ENCODE data around the gene RNF144B.

The RNF144B gene

DNA sequence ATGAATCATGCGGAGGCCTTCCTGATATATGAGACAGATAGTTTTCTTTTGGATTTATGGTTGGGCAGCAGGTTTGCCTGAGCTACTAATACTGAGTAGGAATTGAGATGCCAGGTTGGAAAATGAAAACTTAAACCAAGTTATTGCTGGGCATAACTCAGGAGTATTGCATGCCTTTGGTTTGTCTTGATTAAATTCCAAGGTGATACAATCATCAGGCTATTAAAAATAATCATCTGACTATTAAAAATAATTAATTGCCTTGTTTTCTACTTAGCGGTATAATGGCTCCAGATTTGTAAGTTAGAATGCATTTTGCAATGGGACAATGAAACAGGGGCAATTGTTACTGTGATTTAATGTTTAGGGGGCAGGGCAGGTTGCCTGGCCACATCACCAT is 15.5 kb upstream of the RNF144B start:
- TF ChIP-seq, protein P1, sequence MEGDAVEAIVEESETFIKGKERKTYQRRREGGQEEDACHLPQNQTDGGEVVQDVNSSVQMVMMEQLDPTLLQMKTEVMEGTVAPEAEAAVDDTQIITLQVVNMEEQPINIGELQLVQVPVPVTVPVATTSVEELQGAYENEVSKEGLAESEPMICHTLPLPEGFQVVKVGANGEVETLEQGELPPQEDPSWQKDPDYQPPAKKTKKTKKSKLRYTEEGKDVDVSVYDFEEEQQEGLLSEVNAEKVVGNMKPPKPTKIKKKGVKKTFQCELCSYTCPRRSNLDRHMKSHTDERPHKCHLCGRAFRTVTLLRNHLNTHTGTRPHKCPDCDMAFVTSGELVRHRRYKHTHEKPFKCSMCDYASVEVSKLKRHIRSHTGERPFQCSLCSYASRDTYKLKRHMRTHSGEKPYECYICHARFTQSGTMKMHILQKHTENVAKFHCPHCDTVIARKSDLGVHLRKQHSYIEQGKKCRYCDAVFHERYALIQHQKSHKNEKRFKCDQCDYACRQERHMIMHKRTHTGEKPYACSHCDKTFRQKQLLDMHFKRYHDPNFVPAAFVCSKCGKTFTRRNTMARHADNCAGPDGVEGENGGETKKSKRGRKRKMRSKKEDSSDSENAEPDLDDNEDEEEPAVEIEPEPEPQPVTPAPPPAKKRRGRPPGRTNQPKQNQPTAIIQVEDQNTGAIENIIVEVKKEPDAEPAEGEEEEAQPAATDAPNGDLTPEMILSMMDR (IDR thresholded peaks at IDR 0.05): no peak
- Mint-ChIP-seq H3K4me3 (no peak overlapping the region), H3K36me3 (ENCODE audit: low read depth) (no peaks in the 10 kb centered on the region), H3K27ac (no peak overlapping the region), H3K4me1 (no peaks in the 10 kb centered on the region), H3K27me3 (ENCODE audit: low read depth, poor library complexity) (peaks cover 7% of the 10 kb centered on the region), H3K9me3 (no peaks in the 10 kb centered on the region)
- no peak for DNase-seq

DNA sequence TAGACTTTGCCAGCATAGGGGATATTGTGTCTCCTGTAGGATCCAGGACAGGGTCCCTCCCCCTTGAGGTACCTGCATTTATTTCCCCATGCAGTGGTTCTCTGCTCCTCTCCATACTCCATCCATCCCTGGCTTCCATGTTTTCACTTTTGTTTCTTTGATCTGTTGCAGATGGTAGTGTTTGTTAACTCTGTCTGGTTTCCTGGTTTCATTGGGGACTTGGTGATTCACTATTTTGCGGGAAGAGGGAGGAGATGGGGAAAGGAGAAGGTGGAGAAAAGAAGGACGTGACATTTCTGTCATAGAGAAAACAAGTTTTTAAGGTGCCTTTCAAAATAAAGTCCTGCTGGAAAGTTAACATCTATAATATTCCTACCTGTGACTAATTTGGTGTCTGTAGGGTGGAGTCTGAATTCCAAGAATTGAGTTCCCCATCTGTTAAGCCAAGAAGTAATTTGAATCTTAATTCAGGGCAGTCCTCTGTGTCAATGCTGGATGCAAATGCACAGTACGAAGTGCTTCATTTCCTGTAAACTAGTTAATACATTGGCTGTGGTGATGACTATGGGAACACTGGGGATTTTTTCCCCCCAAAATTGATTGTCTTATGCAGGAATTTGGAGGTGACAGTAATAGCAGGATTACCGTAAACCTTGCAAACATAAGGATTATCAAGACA is 6.9 kb upstream of the RNF144B start:
- peaks cover 21% of the 10 kb centered on the region for H3K27me3 Mint-ChIP-seq (ENCODE audit: low read depth, poor library complexity)
- H3K36me3 Mint-ChIP-seq (ENCODE audit: low read depth): no peaks in the 10 kb centered on the region
- H3K4me1 Mint-ChIP-seq: no peaks in the 10 kb centered on the region
- no peak overlapping the region for H3K4me3 Mint-ChIP-seq
- no peak for DNase-seq
- no peak overlapping the region for H3K27ac Mint-ChIP-seq
- TF ChIP-seq, protein P1 (IDR thresholded peaks at IDR 0.05): no peak
- no peaks in the 10 kb centered on the region for H3K9me3 Mint-ChIP-seq

DNA sequence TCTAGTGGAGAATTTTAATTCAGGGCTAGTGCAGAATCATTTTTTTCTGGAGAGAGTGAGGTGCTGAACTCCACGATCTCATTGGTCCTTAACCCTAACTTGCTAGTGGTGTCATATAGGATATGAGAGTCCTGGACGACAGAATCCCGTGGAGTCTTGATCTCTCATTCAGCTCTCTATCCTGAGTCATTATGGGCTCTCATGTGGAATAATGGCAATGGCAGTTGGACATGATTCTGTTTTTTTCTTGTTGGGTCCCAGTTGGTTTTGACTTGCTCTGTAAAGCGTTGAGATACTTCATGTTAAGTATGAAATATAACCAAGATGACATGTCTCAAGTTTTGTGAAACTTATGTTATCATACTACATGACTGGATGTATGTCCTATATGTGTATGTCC is 6.3 kb upstream of the RNF144B start:
- TF ChIP-seq, protein P1 (IDR thresholded peaks at IDR 0.05): no peak
- peaks cover 23% of the 10 kb centered on the region for H3K27me3 Mint-ChIP-seq (ENCODE audit: low read depth, poor library complexity)
- no peak for DNase-seq
- H3K4me3 Mint-ChIP-seq: no peak overlapping the region
- H3K27ac Mint-ChIP-seq: no peak overlapping the region
- no peaks in the 10 kb centered on the region for H3K36me3 Mint-ChIP-seq (ENCODE audit: low read depth)
- H3K4me1 Mint-ChIP-seq: no peaks in the 10 kb centered on the region
- H3K9me3 Mint-ChIP-seq: no peaks in the 10 kb centered on the region

DNA sequence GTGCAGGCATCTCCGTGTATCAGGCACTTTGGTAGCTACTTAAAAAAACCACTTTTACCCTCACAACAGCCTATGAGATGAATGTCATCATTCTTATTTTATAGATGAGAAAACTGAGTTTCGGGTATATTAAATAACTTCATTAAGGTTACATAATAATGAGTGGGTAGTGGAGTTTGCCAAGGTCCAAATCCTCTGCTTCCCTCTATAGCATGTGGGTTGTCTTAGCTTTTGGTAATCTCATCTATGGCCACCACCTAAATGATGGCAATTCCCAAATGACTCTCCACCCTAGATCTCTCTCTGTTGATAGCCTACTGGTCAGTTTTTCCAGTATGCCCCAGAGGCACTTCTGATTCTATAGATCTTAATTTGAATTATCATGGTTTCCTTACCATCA is 3.7 kb upstream of the RNF144B start:
- TF ChIP-seq, protein P1 (IDR thresholded peaks at IDR 0.05): no peak
- H3K4me3 Mint-ChIP-seq: no peak overlapping the region
- no peak for DNase-seq

DNA sequence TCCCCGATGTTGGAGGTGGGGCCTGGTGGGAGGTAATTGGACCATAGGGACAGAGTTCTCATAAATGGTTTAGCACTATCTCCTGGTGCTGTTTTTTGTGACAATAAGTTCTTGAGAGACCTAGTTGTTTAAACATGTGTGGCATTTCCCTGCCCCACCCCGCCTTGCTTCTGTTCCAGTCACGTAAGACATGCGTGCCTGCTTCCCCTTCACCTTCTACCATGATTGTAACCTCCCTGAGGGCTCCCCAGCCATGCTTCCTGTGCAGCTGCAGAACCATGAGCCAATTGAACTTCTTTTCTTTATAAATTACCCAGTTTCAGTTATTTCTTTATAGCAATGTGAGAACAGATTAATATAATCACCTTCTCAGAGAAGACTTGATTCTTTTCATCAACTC is 2.5 kb upstream of the RNF144B start:
- Mint-ChIP-seq H3K36me3 (ENCODE audit: low read depth) (no peaks in the 10 kb centered on the region), H3K4me1 (peaks cover 21% of the 10 kb centered on the region), H3K4me3 (no peak overlapping the region), H3K27ac (no peak overlapping the region), H3K27me3 (ENCODE audit: low read depth, poor library complexity) (peaks cover 51% of the 10 kb centered on the region), H3K9me3 (no peaks in the 10 kb centered on the region)
- TF ChIP-seq, protein P1 (IDR thresholded peaks at IDR 0.05): no peak
- no peak for DNase-seq

More for the DNA sequence above, 3.7 kb upstream of the RNF144B start:
- no peak overlapping the region for H3K27ac Mint-ChIP-seq
- H3K4me1 Mint-ChIP-seq: peaks cover 20% of the 10 kb centered on the region
- peaks cover 46% of the 10 kb centered on the region for H3K27me3 Mint-ChIP-seq (ENCODE audit: low read depth, poor library complexity)
- no peaks in the 10 kb centered on the region for H3K36me3 Mint-ChIP-seq (ENCODE audit: low read depth)
- H3K9me3 Mint-ChIP-seq: no peaks in the 10 kb centered on the region

DNA sequence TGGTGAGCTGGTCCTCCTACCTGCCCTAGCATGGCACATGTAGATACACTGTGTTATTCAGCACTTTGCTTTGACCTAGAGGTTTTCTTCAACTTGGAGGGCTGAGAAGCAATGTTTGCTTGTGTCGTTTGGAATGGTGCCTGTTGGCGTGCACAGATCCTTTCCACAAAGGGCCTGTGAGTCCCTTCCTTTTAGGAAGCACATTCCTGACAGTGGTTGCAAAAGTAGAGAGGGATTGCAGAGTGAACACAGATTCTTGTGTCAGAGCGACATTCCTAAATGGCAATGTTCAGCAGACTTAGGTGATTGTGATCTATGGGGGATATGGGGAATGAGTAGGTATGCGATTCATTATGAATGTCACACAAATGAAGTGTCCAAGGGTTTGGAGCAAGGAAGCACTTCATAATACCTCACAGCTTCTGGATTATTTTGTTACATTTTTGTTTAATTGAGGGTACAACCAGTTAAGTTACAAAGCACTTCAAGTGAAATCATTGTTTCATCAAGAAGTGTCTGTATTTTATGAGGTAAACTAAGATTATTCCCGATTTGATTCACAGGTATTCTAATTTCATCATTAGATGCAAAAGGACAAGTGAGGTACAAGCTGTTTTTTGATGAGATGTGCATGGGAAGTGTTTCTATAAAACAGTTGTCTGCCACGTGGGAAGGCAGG is 713 bp upstream of the RNF144B start:
- Mint-ChIP-seq H3K36me3 (ENCODE audit: low read depth) (no peaks in the 10 kb centered on the region), H3K27me3 (ENCODE audit: low read depth, poor library complexity) (peaks cover 51% of the 10 kb centered on the region)

More for the DNA sequence above, 713 bp upstream of the RNF144B start:
- DNase-seq: no peak
- Mint-ChIP-seq H3K9me3 (peaks cover 3% of the 10 kb centered on the region), H3K27ac (no peak overlapping the region), H3K4me3 (peak overlapping the region; percentile 91), H3K4me1 (peaks cover 21% of the 10 kb centered on the region)
- TF ChIP-seq, protein P1 (IDR thresholded peaks at IDR 0.05): no peak
